Measurements from ENCODE around the gene SP4. TPM values are rescaled to one million over a fixed set of nuclear protein-coding genes. Genes with fewer than 3 reads are reported as not detected.

SP4 gene
- 1.4 and 1.6 TPM in 2 replicates for total RNA-seq

DNA sequence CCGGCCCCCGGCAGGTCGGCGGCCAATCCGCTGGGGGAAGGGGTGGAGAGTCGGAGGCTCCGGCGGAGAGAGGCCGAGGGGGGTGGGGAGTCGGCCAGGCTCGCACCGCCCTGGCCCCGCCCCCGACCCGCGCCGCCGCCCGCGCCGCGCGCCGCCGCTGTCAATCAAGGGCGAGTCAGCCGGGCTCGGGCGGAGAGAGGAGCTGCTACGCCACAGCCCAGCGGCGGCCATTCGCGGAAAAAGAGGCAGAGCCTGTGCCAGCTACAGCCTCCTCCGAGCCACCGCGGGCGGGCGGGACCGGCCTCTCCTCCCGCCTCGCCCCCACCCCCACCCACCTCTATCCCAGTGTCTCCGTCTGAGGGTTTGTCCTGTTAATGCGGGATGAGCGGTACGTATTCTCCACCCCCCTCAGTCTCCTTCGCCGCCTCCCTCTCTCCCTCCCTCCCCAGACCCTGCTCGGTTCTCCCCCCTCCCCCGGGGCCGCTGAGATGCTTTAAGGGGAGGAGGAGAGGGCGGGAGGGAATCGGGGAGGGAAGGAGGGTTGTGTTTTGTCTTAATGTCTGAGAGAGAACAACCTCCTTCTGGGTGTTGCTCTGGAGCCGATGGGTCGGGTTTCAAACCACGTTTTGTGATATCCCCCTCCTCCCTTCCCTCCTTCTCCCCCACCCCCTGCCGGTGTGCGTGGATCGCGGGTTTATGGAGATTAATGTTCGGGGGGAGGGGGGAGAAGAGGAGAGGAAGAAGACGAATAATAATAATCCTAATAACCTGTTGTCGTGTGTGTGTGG, at the start of gene SP4:
Gene SP4 (plus strand): TSS at position 213 of the 788 bp plus-strand sequence. CDS start 169 bp downstream, at position 382.

DNA sequence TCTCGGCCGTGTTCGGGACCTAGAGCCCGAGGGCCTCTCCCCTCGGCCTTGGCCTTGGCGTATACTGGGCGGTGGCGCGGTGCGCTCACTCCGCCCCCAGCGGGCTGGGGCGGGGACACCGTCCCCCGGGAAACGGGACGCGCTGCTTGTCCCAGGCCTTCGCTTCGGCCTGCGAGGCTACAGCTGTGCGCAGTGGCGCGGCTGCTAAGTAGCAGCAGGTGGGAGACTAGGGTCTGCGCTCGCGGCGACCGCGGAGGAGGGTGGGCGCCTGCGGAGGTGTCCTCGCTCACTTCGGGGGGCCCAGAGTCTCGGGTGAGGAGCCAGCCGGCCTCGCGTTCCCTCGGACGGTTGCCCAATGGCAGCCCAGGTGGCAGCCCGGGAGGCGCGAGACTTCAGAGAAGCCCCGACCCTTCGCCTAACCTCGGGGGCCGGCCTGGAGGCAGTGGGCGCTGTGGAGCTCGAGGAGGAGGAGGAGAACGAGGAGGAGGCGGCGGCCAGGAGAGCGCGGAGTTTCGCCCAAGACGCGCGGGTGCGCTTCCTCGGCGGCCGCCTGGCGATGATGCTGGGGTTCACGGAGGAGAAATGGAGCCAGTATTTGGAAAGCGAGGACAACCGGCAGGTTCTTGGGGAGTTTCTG, 115.1 kb downstream of the SP4 start, which contains the start of gene DNAH11:
Gene DNAH11 (plus strand): TSS at position 149 of the 637 bp plus-strand sequence. CDS start 207 bp downstream, at position 356.

Other genes with a start within 250 kb of the SP4 start
- gene DNAH11, start 115.0 kb downstream of the SP4 start, total RNA-seq = 0.23 TPM in 1 of 2 replicates, not detected in the other

Data from pericardium fibroblast (primary cell).